Uterus (tissue), 2 donors: ENCODE results near the gene COX10.

ENCODE experiments used
- CTCF ChIP-seq, 4 experiments: fragments of 200-600 bp in 2 of 4; fragments of 450-650 bp in 2 of 4; sonication (generic) in 2 of 4; IDR thresholded peaks; one replicate each; pipeline ENCODE4 v1.5.1; 2016 to 2019; ENCODE audit warnings: antibody characterized with exemption in 4 of 4, mild to moderate bottlenecking in 2 of 4, moderate library complexity in 1 of 4
- POLR2A ChIP-seq, 2 donors: fragments of 450-650 bp; IDR thresholded peaks; one replicate each; pipeline ENCODE4 v1.6.1; 2016; ENCODE audit warnings: antibody characterized with exemption in 2 of 2, mild to moderate bottlenecking in 1 of 2, moderate library complexity in 1 of 2

GRCh38 chr17:14245002-14245401 lies 175.7 kb downstream of the COX10 start:
- TF ChIP-seq POLR2A (IDR thresholded peaks at IDR 0.05) (no peak), CTCF (IDR thresholded peaks at IDR 0.05) (no peak)
